Measurements from ENCODE around the gene RFNG.

Gene RFNG

DNA sequence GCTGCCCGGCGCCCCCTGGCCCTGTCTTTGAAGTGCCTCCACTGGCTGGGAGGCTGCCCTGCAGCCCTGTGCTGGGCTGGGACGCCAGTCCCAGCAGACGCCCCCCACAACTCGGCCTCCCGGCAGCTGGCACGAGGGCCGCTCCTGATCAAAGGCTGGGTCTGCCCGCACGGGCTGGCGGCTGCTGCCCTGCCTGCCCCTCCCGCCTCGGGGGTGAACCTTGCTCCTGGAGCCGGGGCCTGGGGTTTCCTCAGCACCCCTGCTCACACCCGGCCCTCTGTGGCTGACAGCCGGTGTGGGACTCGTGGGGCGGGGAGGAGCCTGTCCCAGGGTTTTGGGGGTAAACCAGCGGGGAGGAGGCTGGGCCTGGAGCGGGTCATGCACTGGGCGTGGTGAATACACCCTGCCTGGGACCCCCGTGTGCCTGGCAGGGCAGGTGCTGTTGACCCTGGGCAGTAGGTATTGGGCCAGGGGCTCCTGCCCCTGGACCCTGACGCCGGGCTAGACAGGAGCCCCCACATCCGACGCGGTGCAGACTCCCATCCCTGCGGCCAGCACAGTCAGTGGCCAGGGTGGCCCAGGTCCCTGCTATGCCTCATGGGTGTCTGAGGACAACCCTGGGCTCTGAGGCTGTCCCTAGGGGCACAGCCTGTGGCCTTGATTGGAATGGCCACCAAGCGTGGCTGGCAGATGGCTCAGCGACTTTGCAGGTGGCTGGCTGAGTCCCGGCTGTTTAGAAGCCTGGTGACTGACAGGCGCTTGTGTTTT is 50.6 kb downstream of the RFNG start:
- Histone ChIP-seq H3K27ac (replicated peaks) (no peak overlapping the region), H3K27me3 (ENCODE audit: insufficient read depth, poor library complexity, severe bottlenecking) (no peaks in the 10 kb centered on the region), H3K4me3 (replicated peaks; ENCODE audit: insufficient read depth, low read length) (no peak overlapping the region)
- DNase-seq (ENCODE audit: low read depth in 1 of 2, low spot score in 1 of 2), result no peak
- TF ChIP-seq SPI1 (IDR thresholded peaks at IDR 0.05; ENCODE audit: borderline replicate concordance, low read depth) (no peak), GABPA (IDR thresholded peaks at IDR 0.05; ENCODE audit: low read depth) (no peak), POLR2AphosphoS5 (IDR thresholded peaks at IDR 0.05; ENCODE audit: low read depth) (no peak)
- TF ChIP-seq, protein P1, sequence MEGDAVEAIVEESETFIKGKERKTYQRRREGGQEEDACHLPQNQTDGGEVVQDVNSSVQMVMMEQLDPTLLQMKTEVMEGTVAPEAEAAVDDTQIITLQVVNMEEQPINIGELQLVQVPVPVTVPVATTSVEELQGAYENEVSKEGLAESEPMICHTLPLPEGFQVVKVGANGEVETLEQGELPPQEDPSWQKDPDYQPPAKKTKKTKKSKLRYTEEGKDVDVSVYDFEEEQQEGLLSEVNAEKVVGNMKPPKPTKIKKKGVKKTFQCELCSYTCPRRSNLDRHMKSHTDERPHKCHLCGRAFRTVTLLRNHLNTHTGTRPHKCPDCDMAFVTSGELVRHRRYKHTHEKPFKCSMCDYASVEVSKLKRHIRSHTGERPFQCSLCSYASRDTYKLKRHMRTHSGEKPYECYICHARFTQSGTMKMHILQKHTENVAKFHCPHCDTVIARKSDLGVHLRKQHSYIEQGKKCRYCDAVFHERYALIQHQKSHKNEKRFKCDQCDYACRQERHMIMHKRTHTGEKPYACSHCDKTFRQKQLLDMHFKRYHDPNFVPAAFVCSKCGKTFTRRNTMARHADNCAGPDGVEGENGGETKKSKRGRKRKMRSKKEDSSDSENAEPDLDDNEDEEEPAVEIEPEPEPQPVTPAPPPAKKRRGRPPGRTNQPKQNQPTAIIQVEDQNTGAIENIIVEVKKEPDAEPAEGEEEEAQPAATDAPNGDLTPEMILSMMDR (IDR thresholded peaks at IDR 0.05; ENCODE audit: insufficient read depth, low read length), result no peak
- TF ChIP-seq, protein P2, sequence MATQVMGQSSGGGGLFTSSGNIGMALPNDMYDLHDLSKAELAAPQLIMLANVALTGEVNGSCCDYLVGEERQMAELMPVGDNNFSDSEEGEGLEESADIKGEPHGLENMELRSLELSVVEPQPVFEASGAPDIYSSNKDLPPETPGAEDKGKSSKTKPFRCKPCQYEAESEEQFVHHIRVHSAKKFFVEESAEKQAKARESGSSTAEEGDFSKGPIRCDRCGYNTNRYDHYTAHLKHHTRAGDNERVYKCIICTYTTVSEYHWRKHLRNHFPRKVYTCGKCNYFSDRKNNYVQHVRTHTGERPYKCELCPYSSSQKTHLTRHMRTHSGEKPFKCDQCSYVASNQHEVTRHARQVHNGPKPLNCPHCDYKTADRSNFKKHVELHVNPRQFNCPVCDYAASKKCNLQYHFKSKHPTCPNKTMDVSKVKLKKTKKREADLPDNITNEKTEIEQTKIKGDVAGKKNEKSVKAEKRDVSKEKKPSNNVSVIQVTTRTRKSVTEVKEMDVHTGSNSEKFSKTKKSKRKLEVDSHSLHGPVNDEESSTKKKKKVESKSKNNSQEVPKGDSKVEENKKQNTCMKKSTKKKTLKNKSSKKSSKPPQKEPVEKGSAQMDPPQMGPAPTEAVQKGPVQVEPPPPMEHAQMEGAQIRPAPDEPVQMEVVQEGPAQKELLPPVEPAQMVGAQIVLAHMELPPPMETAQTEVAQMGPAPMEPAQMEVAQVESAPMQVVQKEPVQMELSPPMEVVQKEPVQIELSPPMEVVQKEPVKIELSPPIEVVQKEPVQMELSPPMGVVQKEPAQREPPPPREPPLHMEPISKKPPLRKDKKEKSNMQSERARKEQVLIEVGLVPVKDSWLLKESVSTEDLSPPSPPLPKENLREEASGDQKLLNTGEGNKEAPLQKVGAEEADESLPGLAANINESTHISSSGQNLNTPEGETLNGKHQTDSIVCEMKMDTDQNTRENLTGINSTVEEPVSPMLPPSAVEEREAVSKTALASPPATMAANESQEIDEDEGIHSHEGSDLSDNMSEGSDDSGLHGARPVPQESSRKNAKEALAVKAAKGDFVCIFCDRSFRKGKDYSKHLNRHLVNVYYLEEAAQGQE (IDR thresholded peaks at IDR 0.05; ENCODE audit: insufficient replicate concordance, low read depth), result no peak

DNA sequence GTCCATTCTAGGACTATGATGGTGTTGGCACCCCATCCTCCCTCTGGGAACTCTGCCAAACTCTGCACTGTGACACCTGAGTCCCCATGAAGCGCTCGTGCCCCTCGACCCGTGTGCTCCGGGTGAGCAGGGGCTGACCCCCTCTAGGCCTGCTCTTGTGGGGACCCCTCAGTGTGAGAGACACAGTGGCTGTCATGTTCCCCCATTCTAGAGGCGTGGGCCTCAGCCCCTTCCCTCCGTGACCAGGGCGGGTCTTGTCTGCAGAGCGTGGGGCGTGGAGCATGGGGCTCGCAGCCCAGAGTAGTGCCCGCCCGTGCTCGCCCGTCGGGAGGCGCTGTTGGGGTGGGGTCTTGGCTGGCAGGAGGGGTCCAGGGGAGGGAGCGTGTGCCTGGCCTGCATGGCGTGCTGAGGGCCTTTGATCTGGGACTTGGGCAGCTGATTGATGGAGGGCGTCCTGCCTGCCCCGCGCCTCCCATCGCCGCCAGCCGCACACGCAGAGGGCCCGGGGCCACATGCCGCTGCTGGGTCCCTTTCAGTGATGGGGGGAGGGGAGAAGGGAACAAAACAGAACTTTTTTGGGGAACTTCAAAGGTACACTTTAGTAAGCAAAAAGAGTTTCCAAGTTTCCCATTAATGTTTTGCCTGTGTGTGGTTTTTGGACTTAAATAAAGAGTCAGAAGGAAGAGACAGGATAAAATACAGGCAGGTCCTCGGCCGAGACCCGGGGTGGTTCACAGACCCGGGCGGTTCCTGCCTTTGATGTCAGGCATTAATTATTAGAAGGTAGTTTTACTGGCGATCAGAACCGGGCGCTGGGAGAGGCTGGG is 51.4 kb downstream of the RFNG start:
- TF ChIP-seq POLR2AphosphoS5 (IDR thresholded peaks at IDR 0.05; ENCODE audit: low read depth) (no peak), SPI1 (IDR thresholded peaks at IDR 0.05; ENCODE audit: borderline replicate concordance, low read depth) (no peak), GABPA (IDR thresholded peaks at IDR 0.05; ENCODE audit: low read depth) (no peak)
- TF ChIP-seq, protein P2 (IDR thresholded peaks at IDR 0.05; ENCODE audit: insufficient replicate concordance, low read depth), result no peak
- TF ChIP-seq, protein P1 (IDR thresholded peaks at IDR 0.05; ENCODE audit: insufficient read depth, low read length), result no peak
- Histone ChIP-seq H3K27ac (replicated peaks) (no peak overlapping the region), H3K27me3 (ENCODE audit: insufficient read depth, poor library complexity, severe bottlenecking) (no peaks in the 10 kb centered on the region), H3K4me3 (replicated peaks; ENCODE audit: insufficient read depth, low read length) (no peak overlapping the region)
- no peak for DNase-seq (ENCODE audit: low read depth in 1 of 2, low spot score in 1 of 2)

DNA sequence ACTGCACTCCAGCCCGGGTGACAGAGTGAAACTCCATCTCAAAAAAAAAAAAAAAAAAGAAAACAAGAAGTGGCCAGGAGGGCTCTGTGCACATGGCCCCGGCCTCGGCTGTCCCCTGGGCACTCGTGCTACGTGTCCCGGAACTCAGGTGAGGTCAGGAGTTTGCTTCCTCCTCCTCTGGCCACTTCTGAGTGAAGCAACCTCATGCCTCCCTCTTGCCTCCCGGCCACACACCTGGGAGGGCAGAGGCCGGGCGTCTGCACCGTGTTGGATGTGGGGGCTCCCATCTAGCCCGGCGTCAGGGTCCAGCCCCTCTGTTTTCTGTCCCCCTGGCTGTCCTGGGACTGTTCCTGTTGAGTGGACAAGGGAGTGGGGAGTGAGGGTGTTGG is 52.0 kb downstream of the RFNG start:
- DNase-seq (ENCODE audit: low read depth in 1 of 2, low spot score in 1 of 2), result no peak
- TF ChIP-seq POLR2AphosphoS5 (IDR thresholded peaks at IDR 0.05; ENCODE audit: low read depth) (no peak), GABPA (IDR thresholded peaks at IDR 0.05; ENCODE audit: low read depth) (no peak), SPI1 (IDR thresholded peaks at IDR 0.05; ENCODE audit: borderline replicate concordance, low read depth) (no peak)
- TF ChIP-seq, protein P2 (IDR thresholded peaks at IDR 0.05; ENCODE audit: insufficient replicate concordance, low read depth), result no peak
- TF ChIP-seq, protein P1 (IDR thresholded peaks at IDR 0.05; ENCODE audit: insufficient read depth, low read length), result no peak
- H3K4me3 ChIP-seq (replicated peaks; ENCODE audit: insufficient read depth, low read length), result no peak overlapping the region
- no peaks in the 10 kb centered on the region for H3K27me3 ChIP-seq (ENCODE audit: insufficient read depth, poor library complexity, severe bottlenecking)
- no peak overlapping the region for H3K27ac ChIP-seq (replicated peaks)
